ENCODE data around the gene JPT1.

Gene JPT1

DNA sequence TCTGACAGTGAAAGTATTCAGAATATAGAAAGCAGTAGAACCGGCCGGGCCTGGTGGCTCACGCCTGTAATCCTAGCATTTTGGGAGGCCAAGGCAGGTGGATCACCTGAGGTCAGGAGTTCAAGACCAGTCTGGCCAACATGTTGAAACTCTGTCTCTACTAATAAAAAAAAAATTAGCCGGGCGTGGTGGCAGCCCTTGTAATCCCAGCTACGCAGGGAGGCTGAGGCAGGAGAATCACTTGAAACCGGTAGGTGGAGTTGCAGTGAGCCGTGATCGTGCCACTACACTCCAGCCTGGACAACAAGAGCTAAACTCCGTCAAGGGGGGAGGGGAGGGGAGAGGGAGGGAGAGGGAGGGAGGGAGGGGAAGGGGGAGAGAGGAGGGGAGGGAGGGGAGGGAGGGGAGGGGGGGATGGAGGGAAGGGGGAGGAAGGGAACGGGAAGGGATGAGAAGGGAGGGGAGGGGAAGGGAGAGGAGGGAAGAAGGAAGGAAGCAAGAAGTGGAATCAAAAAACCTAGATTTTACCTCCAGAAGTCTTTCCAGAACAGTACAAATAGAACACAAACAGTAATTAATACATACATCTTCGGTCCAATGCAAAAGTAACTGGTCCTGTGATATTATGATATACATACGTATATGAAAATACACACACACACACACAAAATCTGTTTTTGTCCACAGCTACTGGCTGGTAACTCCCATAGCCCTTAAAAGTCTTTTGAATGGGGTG, 11.9 kb downstream of the JPT1 start:
- TF ChIP-seq EP300 (IDR thresholded peaks at IDR 0.05; ENCODE audit: borderline replicate concordance) (no peak), EGR1 (IDR thresholded peaks at IDR 0.05) (no peak), REST (IDR thresholded peaks at IDR 0.05; ENCODE audit: low read depth) (no peak), TCF12 (IDR thresholded peaks at IDR 0.05; ENCODE audit: low read depth) (no peak), ZBTB7A (IDR thresholded peaks at IDR 0.05; ENCODE audit: low read depth) (no peak), TEAD4 (IDR thresholded peaks at IDR 0.05) (no peak), USF1 (IDR thresholded peaks at IDR 0.05) (no peak), TAF1 (IDR thresholded peaks at IDR 0.05; ENCODE audit: low read depth) (no peak), YY1 (IDR thresholded peaks at IDR 0.05; ENCODE audit: low read depth) (no peak), NFIC (IDR thresholded peaks at IDR 0.05) (no peak), CREB1 (IDR thresholded peaks at IDR 0.05; ENCODE audit: low read depth) (no peak), FOXM1 (IDR thresholded peaks at IDR 0.05; ENCODE audit: borderline replicate concordance, low read depth) (no peak), RAD21 (IDR thresholded peaks at IDR 0.05; ENCODE audit: low read depth) (no peak), MAX (IDR thresholded peaks at IDR 0.05) (no peak), CEBPB (IDR thresholded peaks at IDR 0.05) (no peak)

GRCh38 chr17:75138519-75138918, 15.8 kb downstream of the JPT1 start:
- TF ChIP-seq CREB1 (IDR thresholded peaks at IDR 0.05; ENCODE audit: low read depth) (no peak), EP300 (IDR thresholded peaks at IDR 0.05; ENCODE audit: borderline replicate concordance) (no peak), NFIC (IDR thresholded peaks at IDR 0.05) (no peak), TCF12 (IDR thresholded peaks at IDR 0.05; ENCODE audit: low read depth) (no peak), REST (IDR thresholded peaks at IDR 0.05; ENCODE audit: low read depth) (no peak)

DNA sequence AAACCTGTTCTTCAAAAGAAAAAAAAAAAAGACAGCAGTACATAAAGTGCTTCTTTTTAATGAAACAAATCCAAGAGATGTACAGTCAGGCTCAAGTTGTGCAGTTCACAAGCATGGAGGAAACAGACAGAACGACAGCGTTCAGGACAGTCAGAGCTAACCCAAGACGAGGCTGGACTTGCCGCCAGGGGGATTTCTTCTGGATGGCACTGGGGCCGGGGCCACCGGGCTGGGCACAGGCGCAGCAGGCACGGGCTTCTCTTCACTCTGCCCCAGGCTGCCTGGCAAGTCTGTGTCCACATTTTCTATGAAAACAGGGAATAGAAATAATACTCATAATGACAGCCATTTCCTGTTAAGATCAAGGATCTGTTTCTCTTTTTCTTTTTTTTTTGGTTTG, 18.4 kb downstream of the JPT1 start:
- TF ChIP-seq YY1 (IDR thresholded peaks at IDR 0.05; ENCODE audit: low read depth) (no peak), TAF1 (IDR thresholded peaks at IDR 0.05; ENCODE audit: low read depth) (no peak), TEAD4 (IDR thresholded peaks at IDR 0.05) (no peak), USF1 (IDR thresholded peaks at IDR 0.05) (no peak), EP300 (IDR thresholded peaks at IDR 0.05; ENCODE audit: borderline replicate concordance) (no peak)

- no peak for TF ChIP-seq TCF12 (IDR thresholded peaks at IDR 0.05; ENCODE audit: low read depth)
- TF ChIP-seq TAF1 (IDR thresholded peaks at IDR 0.05; ENCODE audit: low read depth): no peak
- TF ChIP-seq YY1 (IDR thresholded peaks at IDR 0.05; ENCODE audit: low read depth): no peak
- TF ChIP-seq REST (IDR thresholded peaks at IDR 0.05; ENCODE audit: low read depth): no peak
- TF ChIP-seq MAX (IDR thresholded peaks at IDR 0.05): no peak
- TF ChIP-seq RAD21 (IDR thresholded peaks at IDR 0.05; ENCODE audit: low read depth): no peak
- no peak for TF ChIP-seq USF1 (IDR thresholded peaks at IDR 0.05)
- TF ChIP-seq ZBTB7A (IDR thresholded peaks at IDR 0.05; ENCODE audit: low read depth): no peak
- no peak for TF ChIP-seq CEBPB (IDR thresholded peaks at IDR 0.05)
- TF ChIP-seq CREB1 (IDR thresholded peaks at IDR 0.05; ENCODE audit: low read depth): no peak
- no peak for TF ChIP-seq EGR1 (IDR thresholded peaks at IDR 0.05)
Observed at GRCh38 chr17:75135452-75135851, 18.9 kb downstream of the JPT1 start.

Data from Ishikawa (cell line).